HUES48 (cell line): ENCODE measurements around the gene ZNF621.

Experiments used
- H3K27ac ChIP-seq: one replicate; pipeline ENCODE4 v1.7.0; 2013; ENCODE audit warnings: low read depth, low read length, inconsistent platforms
- H3K27me3 ChIP-seq: 2 replicates; pipeline ENCODE4 v1.6.1; 2013; ENCODE audit warnings: mild to moderate bottlenecking, low read length; ENCODE audit not compliant: control insufficient read depth, insufficient read depth
- H3K36me3 ChIP-seq: 2 replicates; pipeline ENCODE4 v1.6.1; 2013; ENCODE audit warnings: low read length; ENCODE audit not compliant: control insufficient read depth, insufficient read depth
- H3K4me1 ChIP-seq: 2 replicates; pipeline ENCODE4 v1.6.1; 2013; ENCODE audit warnings: mild to moderate bottlenecking, low read length; ENCODE audit not compliant: control insufficient read depth, insufficient read depth
- H3K4me3 ChIP-seq: 2 replicates; pipeline ENCODE4 v1.5.1; 2013; ENCODE audit warnings: mild to moderate bottlenecking, low read depth, low read length
- H3K9ac ChIP-seq: 2 replicates; pipeline ENCODE4 v1.6.1; 2013; ENCODE audit warnings: mild to moderate bottlenecking, low read depth, low read length, moderate library complexity
- H3K9me3 ChIP-seq: 2 replicates; pipeline ENCODE4 v1.6.1; 2013; ENCODE audit warnings: low read length; ENCODE audit not compliant: control insufficient read depth, insufficient read depth

Gene ZNF621

DNA sequence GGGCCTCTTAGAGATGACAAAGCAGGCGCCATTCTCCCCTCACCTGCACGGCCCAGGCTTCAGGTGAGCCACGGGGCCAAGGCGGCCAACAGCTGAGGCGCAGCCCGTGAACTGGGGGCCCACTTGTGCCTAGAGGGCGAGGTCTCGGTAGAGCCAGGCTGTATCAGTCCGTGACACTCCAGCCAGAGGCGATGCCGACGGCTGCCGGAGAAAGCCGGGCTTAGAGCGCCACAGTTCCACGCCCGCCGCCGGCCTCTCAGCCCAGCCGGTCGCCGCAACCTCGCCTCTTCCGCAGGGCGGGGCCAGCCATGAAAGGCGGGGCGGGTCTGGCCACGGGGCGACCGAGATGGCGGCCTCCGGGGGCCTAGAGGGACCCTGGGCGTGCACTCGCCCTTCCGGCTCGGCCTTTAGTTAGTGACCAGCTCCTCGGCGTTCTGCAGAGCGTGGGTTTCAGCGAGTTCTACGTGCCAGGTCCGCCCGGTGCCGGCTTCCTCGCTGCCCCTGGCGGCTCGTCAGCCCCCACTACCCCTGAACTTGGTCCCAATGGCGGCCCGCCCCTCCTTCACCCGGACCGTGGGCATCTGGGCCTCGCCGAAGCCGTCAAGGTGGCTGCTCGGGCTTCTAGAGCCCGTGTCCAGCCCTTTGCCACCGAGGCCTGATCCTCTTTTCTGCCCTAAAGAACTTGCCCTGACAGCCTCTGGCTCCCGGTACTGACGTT is at the start of gene ZNF621:
ZNF621 (plus strand) TSS at position 393 of the 718 bp plus-strand sequence. CDS start 881 bp downstream, outside the sequence.
- Histone ChIP-seq H3K27me3 (no peaks in the 10 kb centered on the region), H3K9me3 (no peaks in the 10 kb centered on the region), H3K4me3 (peak within 1 kb of the TSS; percentile 91), H3K4me1 (0 out of 2 replicates have a peak, but pooled peaks cover 4% of the 10 kb centered on the region), H3K27ac (peak within 1 kb of the TSS; percentile 91), H3K9ac (peak within 1 kb of the TSS; percentile 93), H3K36me3 (peaks cover 28% of the 10 kb centered on the region)

DNA sequence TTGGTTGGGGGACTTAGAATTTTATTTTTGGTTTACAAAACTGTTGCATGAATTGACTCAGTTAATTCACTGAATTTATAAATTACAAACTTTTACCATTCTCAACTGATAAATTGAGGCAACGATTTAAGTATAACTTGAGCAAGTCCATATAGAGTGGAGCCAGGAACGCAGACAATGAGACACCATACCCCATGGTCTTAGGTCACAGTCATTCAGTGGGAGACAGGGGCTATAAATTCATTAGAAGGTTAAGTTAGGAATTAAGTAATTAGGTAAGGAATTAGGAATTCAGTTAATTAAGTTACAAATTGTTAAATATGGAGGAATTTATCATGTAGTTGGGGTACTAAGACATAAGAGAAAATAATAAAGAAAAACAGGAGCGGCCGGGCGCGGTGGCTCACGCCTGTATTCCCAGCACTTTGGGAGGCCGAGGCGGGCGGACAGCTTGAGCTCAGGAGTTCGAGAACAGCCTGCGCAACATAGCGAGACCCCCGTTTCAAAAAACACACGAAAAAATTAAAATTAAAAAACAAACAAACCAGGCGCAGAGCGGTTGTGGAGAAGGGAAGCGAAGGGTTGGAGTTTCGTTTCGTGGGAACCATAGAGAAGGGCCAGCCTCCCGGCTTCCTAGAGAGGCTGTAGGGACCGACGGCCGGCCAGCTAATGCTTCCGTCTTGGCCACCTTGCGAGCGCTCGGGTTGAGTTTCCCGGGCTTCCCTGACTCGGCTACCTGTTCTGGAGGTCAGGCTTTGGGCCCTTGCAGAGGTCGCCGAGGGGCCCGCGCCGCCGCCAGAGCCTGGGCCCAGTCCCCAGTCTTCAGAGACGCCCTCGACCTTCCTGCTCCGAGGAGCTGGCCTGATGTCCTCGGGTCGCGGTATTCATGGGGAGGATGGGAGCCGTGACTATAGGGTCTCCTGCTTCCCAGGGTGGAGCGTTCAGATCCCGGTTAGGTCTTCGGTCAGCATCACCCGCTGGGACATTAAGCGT is 48.0 kb upstream of the ZNF621 start, which contains the start of gene ZNF619:
ZNF619 (plus strand) TSS at position 645 of the 993 bp plus-strand sequence. CDS start 858 bp downstream, outside the sequence.
- H3K4me1 ChIP-seq = peaks cover 11% of the 10 kb centered on the region; the same call in 1 of the 2 replicates
- no peak within 1 kb of the TSS; the same call in 1 of the 2 replicates for H3K9ac ChIP-seq
- peak within 1 kb of the TSS; percentile 62 for H3K4me3 ChIP-seq
- no peaks in the 10 kb centered on the region for H3K36me3 ChIP-seq
- H3K27ac ChIP-seq = no peak within 1 kb of the TSS
- no peaks in the 10 kb centered on the region for H3K27me3 ChIP-seq
- no peaks in the 10 kb centered on the region for H3K9me3 ChIP-seq

DNA sequence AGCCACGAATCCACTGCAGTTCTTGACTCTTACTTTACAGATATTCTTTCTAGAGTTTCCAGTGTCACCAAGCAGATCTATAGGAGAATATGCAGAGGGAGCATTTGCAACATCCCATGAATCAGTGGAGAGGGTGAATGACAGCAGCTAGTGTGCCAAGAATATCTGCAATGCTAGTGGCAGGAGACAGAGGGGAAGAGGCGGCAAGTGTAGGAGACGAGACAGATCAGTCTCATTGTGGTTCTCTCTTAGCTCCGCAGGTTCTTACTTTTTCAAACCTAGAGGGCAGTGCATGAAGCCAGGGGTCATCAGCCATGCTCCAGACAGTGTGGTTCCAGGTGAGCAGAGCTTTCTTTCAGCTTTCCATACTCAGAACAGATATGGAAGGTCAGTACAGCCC is 47.1 kb upstream of the ZNF621 start:
- H3K36me3 ChIP-seq = no peaks in the 10 kb centered on the region
- H3K9ac ChIP-seq = no peak overlapping the region
- peaks cover 11% of the 10 kb centered on the region; the same call in 1 of the 2 replicates for H3K4me1 ChIP-seq
- H3K4me3 ChIP-seq = peak overlapping the region; percentile 62
- no peak overlapping the region for H3K27ac ChIP-seq
- H3K27me3 ChIP-seq = no peaks in the 10 kb centered on the region
- H3K9me3 ChIP-seq = no peaks in the 10 kb centered on the region

DNA sequence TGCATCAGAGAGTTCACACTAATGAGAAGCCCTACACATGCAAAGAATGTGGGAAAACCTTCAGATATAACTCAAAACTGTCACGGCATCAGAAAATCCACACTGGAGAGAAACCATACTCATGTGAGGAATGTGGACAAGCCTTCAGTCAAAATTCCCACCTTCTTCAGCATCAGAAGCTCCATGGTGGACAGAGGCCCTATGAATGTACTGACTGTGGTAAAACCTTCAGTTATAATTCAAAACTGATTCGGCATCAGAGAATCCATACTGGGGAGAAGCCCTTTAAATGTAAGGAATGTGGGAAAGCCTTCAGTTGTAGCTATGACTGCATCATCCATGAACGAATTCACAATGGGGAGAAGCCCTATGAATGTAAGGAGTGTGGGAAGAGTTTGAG is 37.6 kb upstream of the ZNF621 start:
- Histone ChIP-seq H3K27ac (no peak overlapping the region), H3K4me1 (no peaks in the 10 kb centered on the region)

DNA sequence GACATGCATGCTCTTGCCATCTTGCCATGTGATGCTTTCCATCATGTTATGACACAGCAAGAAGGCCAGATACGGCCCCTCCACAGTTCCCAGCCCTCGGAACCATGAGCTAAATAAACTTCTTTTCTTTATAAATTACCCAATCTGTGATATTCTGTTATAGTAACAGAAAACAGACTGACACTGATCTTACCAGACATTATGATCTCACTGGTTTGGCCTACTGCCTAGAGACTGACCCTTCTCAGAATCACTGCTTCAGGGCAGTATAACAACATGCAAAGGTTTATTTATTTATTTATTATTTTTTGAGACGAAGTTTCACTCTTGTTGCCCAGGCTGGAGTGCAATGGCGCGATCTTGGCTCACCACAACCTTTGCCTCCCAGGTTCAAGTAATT is 33.8 kb upstream of the ZNF621 start:
- Histone ChIP-seq H3K9me3 (peaks cover 15% of the 10 kb centered on the region), H3K27me3 (no peaks in the 10 kb centered on the region), H3K36me3 (peaks cover 3% of the 10 kb centered on the region; the same call in 1 of the 2 replicates), H3K4me3 (no peak overlapping the region), H3K4me1 (0 out of 2 replicates have a peak, but pooled peaks cover 2% of the 10 kb centered on the region), H3K9ac (no peak overlapping the region), H3K27ac (no peak overlapping the region)

More for the DNA sequence above, 37.6 kb upstream of the ZNF621 start:
- Histone ChIP-seq H3K9me3 (peaks cover 15% of the 10 kb centered on the region), H3K27me3 (no peaks in the 10 kb centered on the region), H3K9ac (no peak overlapping the region), H3K36me3 (peaks cover 3% of the 10 kb centered on the region; the same call in 1 of the 2 replicates), H3K4me3 (no peak overlapping the region)

DNA sequence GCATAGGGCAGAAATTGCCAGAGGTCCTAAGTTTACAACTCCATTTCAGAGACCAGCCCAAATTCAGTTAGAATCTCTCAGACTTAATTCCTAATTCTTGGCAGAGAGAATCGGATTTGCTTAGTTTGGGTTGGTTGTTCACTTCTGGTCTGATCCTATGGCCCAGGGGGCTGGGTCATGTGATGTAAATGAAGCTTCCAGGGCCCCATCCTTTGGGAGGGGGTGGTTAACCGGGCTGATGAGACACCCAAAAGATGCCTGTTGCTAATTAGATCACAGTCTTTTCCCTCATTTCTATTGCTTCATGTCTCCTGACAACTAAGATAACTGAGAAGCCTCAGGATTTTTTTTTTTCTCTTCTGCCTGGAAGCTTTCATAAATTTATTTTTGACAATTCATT is 30.1 kb upstream of the ZNF621 start:
- Histone ChIP-seq H3K27ac (no peak overlapping the region), H3K4me1 (0 out of 2 replicates have a peak, but pooled peaks cover 2% of the 10 kb centered on the region), H3K9ac (no peak overlapping the region), H3K36me3 (no peaks in the 10 kb centered on the region), H3K9me3 (no peaks in the 10 kb centered on the region), H3K4me3 (no peak overlapping the region), H3K27me3 (no peaks in the 10 kb centered on the region)

DNA sequence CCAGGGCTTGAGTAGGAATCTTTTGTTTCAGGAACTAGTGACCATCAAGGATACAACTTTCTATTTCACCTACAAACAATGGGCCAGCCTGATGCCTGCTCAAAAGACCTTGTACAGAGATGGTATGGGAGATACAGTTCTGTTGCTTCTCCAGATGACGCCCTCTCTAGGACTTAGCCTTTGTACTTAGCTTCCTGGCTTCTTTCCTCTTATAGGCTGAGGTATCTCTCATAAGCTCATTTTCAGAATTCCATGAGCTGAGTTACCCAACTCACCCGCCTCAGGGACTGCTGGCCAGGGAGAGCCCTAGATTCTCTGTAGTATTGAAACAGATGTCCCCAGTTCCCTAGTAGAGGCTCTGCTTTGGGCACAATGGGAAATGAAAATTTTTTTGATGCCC is 27.5 kb upstream of the ZNF621 start:
- H3K36me3 ChIP-seq = no peaks in the 10 kb centered on the region

DNA sequence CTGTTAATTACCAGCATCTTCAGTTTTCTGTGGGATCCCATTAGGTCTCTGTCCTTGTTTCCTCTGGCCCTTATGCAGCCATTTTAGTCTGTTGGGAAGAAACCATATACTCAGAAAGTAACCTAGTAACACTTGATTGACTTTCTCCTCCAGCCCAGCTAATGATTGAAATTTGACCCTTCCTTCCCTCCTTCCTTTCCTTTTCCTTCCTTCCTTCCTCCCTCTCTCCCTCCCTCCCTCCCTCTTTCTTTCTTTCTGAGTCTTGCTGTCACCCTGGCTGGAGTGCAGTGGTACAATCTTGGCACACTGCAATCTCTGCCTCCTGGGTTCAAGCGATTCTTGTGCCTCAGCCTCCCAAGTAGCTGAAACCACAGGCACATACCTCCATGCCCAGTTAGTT is 24.8 kb upstream of the ZNF621 start:
- no peak overlapping the region for H3K9ac ChIP-seq
- H3K4me1 ChIP-seq = no peaks in the 10 kb centered on the region
- no peak overlapping the region for H3K27ac ChIP-seq
- no peaks in the 10 kb centered on the region for H3K36me3 ChIP-seq
- no peak overlapping the region for H3K4me3 ChIP-seq
- H3K27me3 ChIP-seq = no peaks in the 10 kb centered on the region
- H3K9me3 ChIP-seq = no peaks in the 10 kb centered on the region

More for the DNA sequence above, 27.5 kb upstream of the ZNF621 start:
- H3K4me1 ChIP-seq = 0 out of 2 replicates have a peak, but pooled peaks cover 2% of the 10 kb centered on the region
- no peak overlapping the region for H3K27ac ChIP-seq
- H3K27me3 ChIP-seq = no peaks in the 10 kb centered on the region
- H3K9ac ChIP-seq = no peak overlapping the region
- no peaks in the 10 kb centered on the region for H3K9me3 ChIP-seq
- no peak overlapping the region for H3K4me3 ChIP-seq

DNA sequence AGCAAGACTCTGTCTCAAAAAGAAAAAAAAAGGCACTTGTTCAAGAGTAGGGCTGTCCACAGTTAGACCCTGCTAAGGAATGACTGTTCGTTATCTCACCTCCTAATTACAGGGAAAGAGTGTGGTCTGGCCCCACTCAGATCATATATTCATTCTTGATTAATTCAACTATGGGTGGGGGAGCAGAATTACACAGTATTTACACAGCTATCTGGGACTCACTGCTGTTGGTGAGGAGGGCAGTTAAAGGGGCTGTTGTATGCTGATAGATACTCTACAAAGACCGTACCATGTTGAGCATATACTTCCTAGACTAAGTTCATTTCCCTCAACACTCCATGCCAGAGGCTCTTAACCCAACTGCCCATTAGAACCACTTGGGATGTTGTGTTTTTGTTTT is 22.7 kb upstream of the ZNF621 start:
- H3K27me3 ChIP-seq = no peaks in the 10 kb centered on the region
- no peaks in the 10 kb centered on the region for H3K36me3 ChIP-seq

DNA sequence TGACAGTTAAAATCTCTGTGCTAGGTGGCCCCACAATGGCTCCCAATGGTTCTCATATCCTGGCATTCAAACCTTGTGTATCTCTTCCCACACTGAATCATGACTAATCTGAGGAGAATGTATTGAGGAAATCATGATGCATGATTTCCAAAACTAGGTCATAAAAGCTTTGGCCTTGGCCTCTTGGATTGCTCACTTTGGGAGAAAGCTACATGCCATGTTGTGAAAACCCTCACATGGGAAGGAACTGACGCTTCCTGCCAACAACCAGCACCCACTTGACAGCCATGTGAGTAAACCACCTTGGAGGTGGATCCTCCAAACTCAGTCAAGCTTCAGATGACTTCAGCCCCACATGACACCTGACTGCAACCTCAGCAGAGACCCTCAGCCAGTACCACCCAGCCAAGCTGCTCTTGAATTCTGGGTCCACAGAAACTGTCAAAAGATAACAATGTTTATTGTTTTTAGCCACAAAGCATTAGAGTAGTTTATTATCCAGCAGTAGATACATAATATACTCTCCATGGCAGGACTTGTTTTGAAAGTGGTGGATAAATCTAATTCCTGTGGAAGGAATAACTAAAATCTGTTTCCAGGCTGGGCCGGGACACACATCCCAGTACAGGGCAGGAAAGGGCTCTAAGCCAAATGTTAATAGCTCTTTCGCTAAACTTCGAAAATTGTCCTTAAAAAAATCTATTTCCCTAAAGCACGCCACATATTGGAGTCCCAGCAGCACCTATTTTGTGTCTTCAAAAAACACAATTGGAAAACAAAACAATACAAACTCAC is 19.9 kb upstream of the ZNF621 start:
- H3K9ac ChIP-seq = no peak overlapping the region

More for the DNA sequence above, 22.7 kb upstream of the ZNF621 start:
- Histone ChIP-seq H3K9me3 (no peaks in the 10 kb centered on the region), H3K4me1 (peaks cover 3% of the 10 kb centered on the region; the same call in 1 of the 2 replicates), H3K4me3 (no peak overlapping the region), H3K27ac (no peak overlapping the region), H3K9ac (no peak overlapping the region)

More for the DNA sequence above, 19.9 kb upstream of the ZNF621 start:
- H3K4me3 ChIP-seq = peak overlapping the region; percentile 81
- no peak overlapping the region for H3K27ac ChIP-seq
- peaks cover 17% of the 10 kb centered on the region for H3K36me3 ChIP-seq
- no peaks in the 10 kb centered on the region for H3K27me3 ChIP-seq
- no peaks in the 10 kb centered on the region for H3K9me3 ChIP-seq
- H3K4me1 ChIP-seq = peaks cover 3% of the 10 kb centered on the region; the same call in 1 of the 2 replicates
